GF-D8 (cell line): ENCODE measurements around the gene CIB4.

Experiments used
- DNase-seq: peaks from one replicate; lab custom pipeline; 2025; lab: John Stamatoyannopoulos, UW

CIB4 gene

DNA sequence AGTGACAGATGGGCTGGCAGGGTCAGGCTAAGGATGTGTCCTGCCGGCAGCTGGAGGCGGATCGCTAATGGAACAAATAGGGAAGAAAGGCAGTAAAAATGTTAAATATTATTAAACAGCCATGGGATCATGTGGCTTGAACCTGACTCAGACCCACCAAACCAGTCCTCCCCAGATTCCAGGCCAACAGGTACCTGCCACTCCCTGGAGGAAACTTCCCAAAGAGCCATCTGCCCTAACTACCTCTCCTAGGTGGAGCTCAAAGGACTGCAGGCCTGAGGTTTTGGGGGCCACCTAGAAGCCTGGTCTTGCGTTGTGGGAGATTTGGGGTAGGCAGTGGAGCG, 34.3 kb downstream of the CIB4 start:
- no peak for DNase-seq

DNA sequence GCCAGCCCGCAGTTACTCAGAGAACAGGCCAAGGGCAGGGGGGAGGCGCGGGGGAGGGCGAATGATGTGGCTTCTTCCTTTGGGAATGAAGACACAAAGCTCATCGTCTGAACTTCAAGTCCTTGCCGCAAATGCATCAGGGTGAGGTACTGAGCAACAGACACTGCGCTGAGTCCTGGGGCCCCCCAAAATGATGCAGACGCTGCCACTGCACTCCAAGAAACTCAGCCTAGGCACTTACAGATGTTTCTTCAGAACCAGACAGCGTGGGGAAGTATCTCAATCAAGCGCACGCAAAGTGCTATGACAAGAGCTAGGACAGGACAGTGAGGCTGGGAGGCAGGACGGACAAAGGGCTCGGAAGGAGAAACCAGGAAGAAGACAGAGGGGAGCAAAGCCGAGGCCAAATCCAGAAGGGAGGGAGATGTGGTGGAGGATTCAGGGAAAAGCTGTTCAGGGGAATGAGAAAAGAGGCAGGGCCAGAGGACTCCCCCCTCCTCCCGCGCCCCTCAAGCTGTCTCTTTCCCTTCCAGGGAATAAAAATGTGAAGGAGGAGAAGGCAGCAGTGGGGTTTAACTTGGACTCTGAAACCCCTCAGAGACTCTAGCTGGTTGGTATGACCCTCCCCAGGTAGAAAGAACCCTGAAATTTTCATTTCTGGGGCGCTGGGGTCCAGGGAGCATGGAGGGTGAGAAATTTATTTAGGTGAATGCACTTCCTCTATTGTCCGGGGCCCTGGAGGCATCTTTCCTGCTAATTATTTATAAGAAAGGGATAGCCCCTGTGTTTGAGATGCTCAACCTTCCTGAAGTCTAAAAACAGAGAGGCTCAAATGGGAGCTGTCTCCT, 34.9 kb downstream of the CIB4 start:
- no peak for DNase-seq

DNA sequence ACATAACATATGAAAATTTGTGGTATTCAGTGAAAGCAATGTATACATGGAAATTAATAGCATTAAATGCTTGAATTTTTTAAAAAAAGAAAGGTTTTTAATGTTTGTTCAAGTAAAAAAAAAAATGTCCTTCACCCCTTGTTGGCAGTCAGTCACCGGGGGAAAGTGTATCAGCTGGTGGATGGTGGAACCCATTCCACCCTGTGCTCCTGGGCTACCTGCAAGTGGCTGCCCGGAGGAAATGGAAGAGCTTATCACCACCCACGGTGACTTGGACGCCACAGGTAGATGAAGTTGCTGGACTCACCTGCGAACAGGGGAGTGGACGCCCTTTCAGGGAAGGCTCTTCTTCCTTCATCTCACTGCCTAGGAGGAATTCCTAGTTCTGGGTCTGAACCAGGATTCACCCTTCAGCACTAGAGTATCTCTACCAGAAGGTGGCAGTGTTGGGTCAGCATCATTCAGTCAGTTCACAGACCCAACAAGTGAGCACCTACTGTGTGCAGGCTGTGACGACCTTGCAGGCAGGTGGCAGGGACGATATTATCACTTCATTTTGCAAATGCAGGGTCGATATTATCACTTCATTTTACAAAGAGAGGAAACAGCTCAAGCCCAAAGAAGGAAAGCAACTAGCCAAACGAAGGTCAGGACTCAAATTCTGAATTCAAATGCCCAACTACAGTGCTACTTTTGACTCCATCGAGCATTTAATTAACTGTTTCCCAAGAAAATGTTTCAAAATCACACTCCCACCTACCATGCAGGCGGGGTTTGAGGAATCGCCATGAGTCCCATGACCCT, 35.8 kb downstream of the CIB4 start:
- no peak for DNase-seq

DNA sequence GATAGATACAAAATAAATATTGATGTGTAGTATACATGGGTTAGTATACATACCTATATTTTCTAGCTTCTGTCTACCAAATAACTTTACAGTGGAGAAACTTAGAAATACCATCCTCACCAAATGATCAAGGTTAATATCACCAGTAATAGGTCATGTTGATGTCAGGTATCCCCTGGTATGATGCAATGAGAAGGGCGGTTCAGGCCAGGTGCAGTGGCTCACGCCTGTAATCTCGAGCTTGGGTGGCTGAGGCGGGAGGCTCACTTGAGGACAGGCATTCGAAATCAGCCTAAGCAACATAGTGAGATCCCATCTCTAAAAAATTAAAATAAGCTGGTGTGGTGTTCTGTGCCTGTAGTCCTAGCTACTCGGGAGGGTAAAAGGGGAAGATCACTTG, 38.6 kb downstream of the CIB4 start:
- DNase-seq = no peak

DNA sequence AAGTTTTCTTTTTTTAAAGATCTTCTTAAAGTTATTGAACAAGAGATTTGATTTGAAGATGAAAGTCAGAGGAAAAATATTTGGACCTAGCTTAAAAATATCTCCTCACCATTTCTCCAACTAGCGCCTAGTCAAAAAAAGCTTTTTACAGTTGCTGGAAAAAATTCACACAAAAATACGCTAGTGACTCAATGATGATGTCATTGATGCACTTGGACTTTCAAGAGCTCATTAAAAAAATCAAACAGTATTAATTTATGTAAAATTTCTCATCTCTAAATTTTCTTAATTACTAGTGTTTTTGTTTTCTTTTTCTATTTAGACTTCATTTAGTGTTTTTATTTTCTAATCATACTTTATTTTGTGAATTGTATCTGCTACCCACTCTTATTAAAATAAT, 41.8 kb downstream of the CIB4 start:
- DNase-seq = no peak

DNA sequence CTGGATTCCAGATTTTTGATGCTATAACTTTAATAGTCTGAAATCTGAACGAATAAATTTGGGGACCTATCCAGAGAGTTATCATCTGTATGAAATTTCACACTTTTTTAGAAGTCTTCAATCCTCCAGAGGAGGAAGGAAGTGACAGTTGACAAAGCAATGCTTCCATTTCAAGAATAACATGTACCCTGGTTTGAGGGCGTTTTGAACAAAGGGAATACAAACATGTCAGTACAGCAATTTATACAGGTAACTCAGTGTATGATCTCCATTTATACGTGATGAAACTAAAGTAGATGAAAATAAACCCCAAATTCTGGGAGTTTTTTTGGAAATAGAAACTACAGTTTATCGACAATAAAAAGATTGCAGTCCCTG, 42.2 kb downstream of the CIB4 start:
- DNase-seq = no peak

DNA sequence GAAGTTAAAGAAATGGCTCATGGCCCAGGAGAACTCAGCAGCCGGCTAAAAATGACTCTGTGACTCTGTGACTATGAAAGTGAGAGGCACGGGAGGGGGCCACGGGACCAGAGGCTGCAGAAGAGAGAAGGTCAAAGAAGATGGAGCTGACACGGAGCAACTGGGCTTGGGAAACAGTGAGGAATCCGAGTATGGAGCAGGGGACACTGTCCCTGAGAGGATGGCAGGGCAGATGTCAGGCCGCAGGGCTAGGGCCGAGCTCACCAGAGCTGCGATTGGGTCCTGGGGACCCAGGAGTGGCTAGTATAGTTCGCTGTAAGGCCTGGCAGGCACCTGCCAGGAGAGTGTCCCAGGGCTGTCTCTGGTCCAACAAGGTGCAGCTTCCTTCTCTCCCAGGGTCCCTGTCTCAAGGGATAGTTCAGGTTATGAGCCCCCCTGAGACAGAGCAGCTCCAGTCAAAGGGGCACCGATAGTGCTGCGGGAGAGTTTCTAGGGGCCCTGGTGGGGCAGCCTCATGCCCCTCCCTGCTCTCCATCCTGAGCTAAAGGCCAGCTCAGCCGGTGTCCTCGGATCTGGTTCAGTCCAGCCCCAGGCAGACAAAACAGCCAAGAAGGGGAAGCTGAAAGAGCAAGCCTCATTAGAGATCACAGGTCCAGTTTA, 42.7 kb downstream of the CIB4 start:
- no peak for DNase-seq

DNA sequence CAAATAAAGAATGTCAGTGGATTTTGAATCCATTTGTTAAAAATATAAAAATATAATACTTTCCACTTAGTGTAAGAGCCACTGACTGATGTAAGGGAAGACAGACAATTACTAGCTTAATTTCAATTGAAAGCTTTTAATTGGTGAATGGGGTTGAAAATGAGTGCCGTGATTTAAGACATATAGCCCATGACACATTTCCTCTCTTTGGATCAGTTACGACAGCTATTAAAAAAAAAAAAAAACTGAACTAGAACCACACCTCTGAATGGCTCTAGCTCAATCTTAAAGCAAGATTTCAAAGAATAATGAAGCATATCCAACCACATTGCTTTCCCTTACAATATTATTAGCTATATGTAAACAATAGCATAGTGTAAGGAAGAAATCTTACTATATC, 44.0 kb downstream of the CIB4 start:
- DNase-seq = no peak

DNA sequence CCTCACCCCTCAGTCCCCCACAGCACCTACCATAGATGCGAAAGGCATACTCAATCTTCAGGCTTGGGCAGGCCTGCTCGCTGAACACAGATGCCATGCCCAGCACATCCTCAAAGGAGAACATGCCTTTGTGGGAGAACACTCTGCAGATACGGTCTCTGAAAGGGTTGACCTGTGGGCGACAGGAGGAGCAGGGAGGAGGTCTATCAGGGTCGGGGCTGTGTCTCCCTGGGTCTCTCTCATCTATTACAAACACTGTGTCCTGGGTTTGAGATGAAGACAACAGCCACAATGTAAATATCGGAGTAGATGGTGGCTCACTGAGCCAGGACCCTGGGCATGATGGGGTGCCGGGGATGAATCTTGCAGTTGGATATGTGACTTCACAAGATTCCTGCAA, 46.0 kb downstream of the CIB4 start:
- DNase-seq = no peak

DNA sequence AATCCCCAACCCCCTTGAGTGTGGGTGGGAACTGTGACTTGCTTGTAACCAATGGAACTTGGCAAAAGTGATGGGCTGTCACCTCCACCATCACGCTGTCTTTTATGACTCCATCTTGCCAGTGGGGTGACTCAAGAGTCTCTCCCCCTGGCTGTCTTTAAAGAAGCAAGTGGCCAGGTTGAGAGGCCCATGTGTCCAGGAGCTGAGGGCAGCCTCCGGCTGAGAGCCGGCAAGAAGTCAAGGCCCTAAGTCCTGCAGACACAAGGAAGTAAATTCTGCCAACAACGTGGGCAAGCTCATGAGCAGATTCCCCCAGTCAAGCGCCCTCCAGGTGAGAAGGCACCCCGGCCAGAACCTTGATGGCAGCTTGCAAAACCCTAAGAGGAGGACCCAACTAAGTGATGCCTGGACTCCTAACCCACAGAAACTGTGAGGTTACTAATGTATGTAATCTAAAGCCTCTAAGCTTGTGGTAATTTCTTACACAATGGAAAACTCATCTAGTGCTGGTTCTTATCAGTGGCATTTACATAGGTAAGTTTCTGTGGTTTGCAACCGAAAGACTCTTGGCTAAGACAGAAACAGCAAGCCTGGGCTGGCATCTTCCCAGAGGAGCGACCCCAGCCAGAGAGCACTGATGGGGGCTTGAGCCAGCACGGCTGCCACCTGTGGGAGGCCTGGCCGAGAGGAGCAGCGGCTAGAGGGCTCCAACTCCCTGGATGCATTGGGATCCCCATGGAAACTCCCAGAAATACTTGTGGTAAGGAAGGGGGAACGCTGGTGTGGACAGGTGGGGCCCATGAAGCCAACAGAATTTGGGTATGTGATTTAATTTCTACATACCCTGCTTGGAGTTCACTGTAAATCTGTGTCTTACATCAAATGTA, 49.3 kb downstream of the CIB4 start:
- no peak for DNase-seq

DNA sequence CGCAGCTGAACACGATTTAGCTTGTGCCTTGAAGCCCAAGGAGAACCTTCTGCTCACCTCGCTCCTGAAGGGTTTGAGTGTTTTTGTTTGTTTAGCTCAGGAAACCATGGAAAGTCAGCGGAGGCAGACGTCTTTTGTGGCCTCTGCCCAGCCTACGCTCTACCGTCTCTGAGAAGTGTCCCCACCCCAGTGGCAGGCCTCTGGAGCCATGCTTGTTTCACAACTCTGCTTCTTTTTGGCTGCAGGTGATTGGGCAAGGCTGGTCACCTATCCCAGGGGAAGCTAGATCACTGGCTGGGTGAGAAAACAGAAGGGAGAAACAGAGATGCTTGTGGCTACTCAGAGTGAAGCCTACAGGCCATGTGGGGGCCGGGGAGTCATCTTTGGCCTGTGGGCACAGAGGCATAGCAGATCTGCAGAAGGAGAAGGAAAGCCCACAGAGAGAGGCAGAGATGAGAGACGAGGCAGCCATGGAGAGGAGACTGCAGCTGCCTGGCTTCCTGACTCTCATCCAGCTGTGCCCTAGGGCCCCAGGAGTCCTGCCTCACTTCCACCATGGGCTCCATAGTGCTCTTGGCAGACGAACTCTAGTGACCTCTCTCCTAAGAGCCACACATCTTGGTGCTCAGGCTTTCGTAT, 50.1 kb downstream of the CIB4 start:
- DNase-seq = no peak

DNA sequence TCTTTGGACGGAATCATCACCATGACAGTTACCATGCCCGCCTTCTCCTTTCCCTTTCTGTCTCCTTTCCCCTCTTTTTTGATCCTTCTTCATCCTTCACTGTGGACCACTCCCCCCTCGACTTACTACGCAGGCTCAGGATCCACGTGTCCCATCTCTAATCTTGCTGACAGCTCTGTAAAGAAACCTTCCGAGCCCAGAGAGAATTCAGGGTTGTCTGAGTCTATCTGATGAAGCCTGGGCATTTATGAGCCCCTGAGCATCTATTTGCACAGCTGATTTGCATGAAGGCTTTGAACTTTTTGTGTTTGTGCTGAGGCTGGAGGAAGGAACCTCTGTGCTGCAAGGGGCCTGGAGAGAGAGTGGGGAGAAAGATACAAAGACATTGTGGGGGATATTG, 50.7 kb downstream of the CIB4 start:
- DNase-seq = no peak

DNA sequence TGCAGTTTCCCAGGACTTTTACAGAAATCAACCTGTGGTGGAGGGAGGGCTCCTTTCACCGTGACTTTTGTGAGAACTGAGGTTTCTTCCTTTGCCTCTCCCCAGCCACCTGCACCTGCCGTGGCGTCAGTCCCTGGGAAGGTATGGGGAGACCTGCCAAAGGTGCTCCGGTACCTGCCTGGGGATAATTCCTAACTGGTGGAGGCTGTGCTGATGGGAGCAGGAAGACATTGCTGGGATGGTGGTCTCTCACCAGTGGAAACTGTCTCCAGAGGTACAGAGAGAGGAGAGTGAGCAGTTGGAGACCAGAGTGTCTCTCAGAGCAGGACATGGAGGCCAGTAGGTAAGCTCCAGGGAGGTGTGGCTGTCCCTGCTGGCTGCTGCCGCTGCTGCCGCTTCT, 52.6 kb downstream of the CIB4 start:
- DNase-seq = no peak

DNA sequence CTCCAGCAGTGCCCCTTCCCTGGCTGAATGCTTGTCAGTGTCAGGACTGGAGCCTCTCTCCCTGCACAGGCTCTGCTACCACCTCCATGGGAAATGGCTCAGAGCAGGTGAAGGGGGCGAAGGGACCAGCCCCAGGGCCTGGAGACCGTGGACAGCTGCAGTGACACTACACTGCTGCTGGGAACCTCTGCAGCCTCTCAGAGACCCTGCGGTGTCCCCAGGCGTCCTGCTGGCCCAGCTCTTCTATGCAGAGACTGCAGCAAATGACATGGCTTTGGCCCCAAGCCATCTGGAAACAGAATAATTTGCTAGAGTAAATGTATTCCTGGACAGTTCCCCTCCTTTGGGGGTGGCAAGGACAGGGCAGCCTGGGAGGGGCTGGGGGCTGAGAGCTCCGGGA, 53.2 kb downstream of the CIB4 start:
- DNase-seq = no peak

DNA sequence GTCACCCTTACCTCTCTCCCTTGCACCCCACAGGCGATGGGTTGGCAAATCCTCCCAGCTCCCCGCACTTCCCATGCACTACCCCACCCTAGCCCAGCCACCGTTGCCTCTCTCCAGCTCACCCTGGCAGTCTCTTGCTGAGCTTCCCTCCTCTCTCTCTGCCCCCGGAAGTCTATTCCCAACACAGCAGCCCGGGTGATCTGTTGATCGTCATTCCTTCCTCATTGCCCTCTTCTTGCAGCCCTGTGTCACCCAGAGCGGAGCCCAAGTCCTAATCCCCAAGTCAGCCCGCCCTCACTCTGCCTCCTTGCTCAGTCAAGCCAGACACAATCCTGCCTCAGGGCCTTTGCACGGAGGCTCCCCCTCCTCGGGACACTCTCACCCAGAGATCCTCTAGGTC, 55.2 kb downstream of the CIB4 start:
- DNase-seq = no peak

DNA sequence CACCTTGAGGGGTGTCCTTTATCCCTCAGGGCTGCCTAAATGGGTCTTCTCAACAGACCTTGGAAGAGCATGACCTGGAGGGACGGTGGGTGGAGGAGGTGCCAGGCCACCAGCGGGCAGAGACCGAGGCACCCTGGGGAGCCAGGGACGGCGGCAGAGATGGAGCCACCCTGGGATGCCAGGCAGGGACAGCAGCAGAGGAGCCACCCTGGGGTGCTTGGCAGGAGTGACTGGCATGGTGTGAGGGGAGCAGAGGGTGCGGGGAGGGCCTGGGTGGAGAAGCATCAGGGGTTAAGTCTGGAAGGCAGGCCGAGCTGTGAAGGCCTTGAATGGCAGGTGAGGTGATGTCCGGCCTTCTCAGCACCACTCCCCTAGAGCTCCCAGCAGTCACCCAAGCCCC, 56.1 kb downstream of the CIB4 start:
- no peak for DNase-seq

DNA sequence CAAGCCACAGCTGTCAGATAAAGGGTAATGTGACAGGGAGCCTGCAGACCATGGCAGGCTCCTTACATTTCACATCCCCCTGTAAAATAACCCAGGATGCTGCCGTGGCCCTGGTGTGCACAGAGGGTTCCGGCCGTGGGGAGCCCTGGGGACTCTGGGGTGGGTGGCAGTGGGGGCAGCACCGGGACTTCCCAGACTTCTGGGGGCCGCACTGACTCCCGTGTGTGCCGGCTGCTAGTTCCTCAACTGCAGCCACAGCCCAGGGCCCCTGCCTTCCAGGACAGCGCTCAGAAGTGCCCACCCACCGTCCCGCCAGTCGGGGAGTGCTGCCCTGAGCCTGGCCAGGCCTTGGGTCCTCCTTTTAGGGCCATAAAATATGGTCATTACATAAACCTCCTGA, 56.5 kb downstream of the CIB4 start:
- DNase-seq = no peak

DNA sequence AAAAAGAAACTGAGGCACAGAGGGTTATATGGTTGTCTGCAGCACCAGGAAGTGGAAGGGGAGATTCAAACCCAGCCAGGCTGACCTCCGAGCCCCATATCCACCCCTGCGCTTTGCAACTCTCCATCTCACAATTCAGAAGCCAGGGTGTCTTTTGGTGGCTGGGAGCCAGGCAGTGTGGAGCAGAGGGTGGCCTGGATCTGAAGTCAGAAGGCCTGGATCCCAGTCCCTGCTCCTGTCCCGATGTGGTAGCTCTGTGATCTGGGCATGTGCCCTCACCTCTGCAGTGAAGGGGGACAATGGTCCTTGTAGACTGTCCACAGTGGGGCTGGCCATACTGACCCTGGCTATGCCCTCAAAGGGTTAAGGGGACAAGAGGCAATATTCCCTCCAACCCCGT, 57.0 kb downstream of the CIB4 start:
- no peak for DNase-seq

DNA sequence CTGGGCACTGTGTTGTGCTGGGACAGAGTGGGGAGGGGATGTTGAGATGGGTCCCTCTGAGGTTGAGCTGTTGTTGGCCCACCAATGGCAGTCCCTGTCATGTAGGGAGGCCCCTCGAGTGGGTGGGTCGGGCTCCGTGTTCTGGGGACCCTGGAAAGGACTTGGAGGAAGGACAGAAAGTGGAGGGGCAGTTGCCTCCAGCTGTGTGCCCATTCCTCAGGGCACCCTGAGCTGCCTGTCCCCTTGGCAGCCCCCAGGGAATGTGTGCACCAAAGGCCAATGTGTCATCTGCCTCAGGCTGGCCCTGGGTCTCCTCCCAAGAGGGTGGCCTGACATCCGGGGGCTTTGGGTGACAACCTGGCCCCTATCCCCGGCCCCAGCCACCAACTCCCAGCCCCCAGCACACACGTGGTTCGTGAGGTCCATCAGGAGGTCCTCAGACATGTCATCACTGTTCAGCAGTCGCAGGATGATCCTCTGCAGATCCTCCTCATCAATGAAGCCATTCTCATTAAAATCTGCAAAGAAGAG, 57.7 kb downstream of the CIB4 start:
- DNase-seq = no peak

DNA sequence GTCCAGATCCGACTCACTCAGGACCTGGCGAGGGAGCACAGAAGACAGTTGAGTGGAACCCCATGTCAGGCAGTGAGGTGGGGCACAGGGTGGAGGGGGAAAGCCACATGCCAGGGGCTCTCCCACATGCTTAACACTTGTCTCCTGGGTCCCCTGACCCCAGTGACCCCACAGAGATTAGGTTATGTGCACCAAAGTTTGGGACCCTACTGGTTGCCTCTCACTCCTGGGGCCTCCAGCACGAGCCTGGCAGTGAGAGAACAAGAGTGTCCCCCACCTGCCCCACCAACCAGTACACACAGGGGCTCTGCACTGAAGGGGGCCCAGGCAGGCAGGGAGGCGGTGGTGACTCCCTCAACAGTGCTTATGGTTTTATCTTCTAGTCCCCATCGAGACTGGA, 58.3 kb downstream of the CIB4 start:
- DNase-seq = no peak
